PFSK-1 (cell line): ENCODE data around the gene MSGN1.

Experiments
- FOXP2 ChIP-seq: optimal IDR thresholded peaks from 2 replicates; pipeline ENCODE3; 2011; ENCODE audit warnings: borderline replicate concordance, control low read depth, inconsistent platforms; ENCODE audit not compliant: insufficient read depth; ENCODE audit errors: extremely low read length, extremely low read depth
- POLR2AphosphoS5 ChIP-seq: IDR thresholded peaks from 2 replicates; pipeline ENCODE4 v1.6.1; 2012; ENCODE audit warnings: low read depth, mild to moderate bottlenecking, control low read depth, low read length, moderate library complexity
- SIN3A ChIP-seq: IDR thresholded peaks from 2 replicates; pipeline ENCODE4 v1.6.1; 2012; ENCODE audit warnings: mild to moderate bottlenecking, low read length, moderate library complexity, borderline replicate concordance; ENCODE audit not compliant: insufficient read depth
- TAF1 ChIP-seq: IDR thresholded peaks from 2 replicates; pipeline ENCODE4 v1.6.1; 2012; ENCODE audit warnings: low read length, control low read depth, borderline replicate concordance; ENCODE audit not compliant: insufficient read depth
- TF ChIP-seq, protein P1 (sequence below), 2 experiments: IDR thresholded peaks; 2 replicates each; pipeline versions ENCODE4 v1.6.1 to v1.8.0; 2011 to 2012; ENCODE audit warnings: low read depth in 2 of 2, low read length in 2 of 2, control low read depth in 1 of 2, inconsistent platforms in 1 of 2, mild to moderate bottlenecking in 1 of 2, moderate library complexity in 1 of 2; ENCODE audit not compliant: insufficient read depth in 1 of 2

DNA sequence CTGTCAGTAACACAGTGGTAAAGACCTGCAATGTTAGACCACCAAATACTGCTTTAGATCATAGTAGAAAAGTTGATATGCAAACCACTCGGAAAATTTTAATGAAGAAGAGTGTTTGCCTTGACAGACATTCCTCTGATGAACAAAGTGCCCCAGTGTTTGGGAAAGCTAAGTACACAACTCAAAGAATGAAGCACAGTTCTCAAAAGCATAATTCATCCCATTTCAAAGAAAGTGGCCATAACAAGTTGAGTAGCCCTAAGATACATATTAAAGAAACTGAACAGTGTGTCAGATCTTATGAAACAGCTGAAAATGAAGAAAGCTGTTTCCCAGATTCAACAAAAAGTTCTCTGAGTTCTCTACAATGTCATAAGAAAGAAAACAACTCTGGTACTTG is 34.8 kb upstream of the MSGN1 start:
- TF ChIP-seq POLR2AphosphoS5 (no peak), SIN3A (no peak), FOXP2 (no peak), TAF1 (no peak)
- TF ChIP-seq, protein P1, sequence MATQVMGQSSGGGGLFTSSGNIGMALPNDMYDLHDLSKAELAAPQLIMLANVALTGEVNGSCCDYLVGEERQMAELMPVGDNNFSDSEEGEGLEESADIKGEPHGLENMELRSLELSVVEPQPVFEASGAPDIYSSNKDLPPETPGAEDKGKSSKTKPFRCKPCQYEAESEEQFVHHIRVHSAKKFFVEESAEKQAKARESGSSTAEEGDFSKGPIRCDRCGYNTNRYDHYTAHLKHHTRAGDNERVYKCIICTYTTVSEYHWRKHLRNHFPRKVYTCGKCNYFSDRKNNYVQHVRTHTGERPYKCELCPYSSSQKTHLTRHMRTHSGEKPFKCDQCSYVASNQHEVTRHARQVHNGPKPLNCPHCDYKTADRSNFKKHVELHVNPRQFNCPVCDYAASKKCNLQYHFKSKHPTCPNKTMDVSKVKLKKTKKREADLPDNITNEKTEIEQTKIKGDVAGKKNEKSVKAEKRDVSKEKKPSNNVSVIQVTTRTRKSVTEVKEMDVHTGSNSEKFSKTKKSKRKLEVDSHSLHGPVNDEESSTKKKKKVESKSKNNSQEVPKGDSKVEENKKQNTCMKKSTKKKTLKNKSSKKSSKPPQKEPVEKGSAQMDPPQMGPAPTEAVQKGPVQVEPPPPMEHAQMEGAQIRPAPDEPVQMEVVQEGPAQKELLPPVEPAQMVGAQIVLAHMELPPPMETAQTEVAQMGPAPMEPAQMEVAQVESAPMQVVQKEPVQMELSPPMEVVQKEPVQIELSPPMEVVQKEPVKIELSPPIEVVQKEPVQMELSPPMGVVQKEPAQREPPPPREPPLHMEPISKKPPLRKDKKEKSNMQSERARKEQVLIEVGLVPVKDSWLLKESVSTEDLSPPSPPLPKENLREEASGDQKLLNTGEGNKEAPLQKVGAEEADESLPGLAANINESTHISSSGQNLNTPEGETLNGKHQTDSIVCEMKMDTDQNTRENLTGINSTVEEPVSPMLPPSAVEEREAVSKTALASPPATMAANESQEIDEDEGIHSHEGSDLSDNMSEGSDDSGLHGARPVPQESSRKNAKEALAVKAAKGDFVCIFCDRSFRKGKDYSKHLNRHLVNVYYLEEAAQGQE (IDR thresholded peaks at IDR 0.05; ENCODE audit: insufficient read depth in 1 of 2, low read depth in 2 of 2, low read length in 2 of 2): no peak
